ENCODE data around the gene MRM3.

The MRM3 gene

GRCh38 chr17:795721-796120 is 13.6 kb downstream of the MRM3 start:
- H3K4me2 ChIP-seq (ENCODE audit: low read length), result peak overlapping the region; percentile 62; the same call in 1 of the 2 replicates
- no peaks in the 10 kb centered on the region; the same call in 1 of the 2 replicates for H3F3A ChIP-seq (ENCODE audit: control insufficient read depth, insufficient read depth)
- H3K27ac ChIP-seq (ENCODE audit: low read depth, low read length), result no peak overlapping the region
- TF ChIP-seq EZH2phosphoT487 (IDR thresholded peaks at IDR 0.05; ENCODE audit: borderline replicate concordance, low read length) (no peak), CTCF (IDR thresholded peaks at IDR 0.05; ENCODE audit: low read depth, low read length, poor library complexity, severe bottlenecking) (no peak)
- no peak overlapping the region for H3K4me3 ChIP-seq (ENCODE audit: low read length)
- H3K4me1 ChIP-seq (ENCODE audit: control insufficient read depth, low read length), result peaks cover 22% of the 10 kb centered on the region
- H3K9me3 ChIP-seq (ENCODE audit: control insufficient read depth, insufficient read depth, low read length), result no peaks in the 10 kb centered on the region
- no peaks in the 10 kb centered on the region for H3K9me2 ChIP-seq (replicated peaks; ENCODE audit: control insufficient read depth, low read length)
- H3K36me3 ChIP-seq (ENCODE audit: control insufficient read depth, low read length), result peaks cover 27% of the 10 kb centered on the region
- no peaks in the 10 kb centered on the region for H3K27me3 ChIP-seq (ENCODE audit: control insufficient read depth, low read length)
- H4K20me1 ChIP-seq (ENCODE audit: control insufficient read depth, insufficient read depth, low read depth, low read length), result no peaks in the 10 kb centered on the region
- H3K79me2 ChIP-seq (ENCODE audit: control insufficient read depth, low read length), result no peaks in the 10 kb centered on the region; the same call in 1 of the 2 replicates

- TF ChIP-seq CTCF (IDR thresholded peaks at IDR 0.05; ENCODE audit: low read depth, low read length, poor library complexity, severe bottlenecking) (no peak), EZH2phosphoT487 (IDR thresholded peaks at IDR 0.05; ENCODE audit: borderline replicate concordance, low read length) (no peak)
- H3K27me3 ChIP-seq (ENCODE audit: control insufficient read depth, low read length), result no peaks in the 10 kb centered on the region
- H3K4me2 ChIP-seq (ENCODE audit: low read length), result no peak overlapping the region
- no peak overlapping the region for H3K27ac ChIP-seq (ENCODE audit: low read depth, low read length)
- H3F3A ChIP-seq (ENCODE audit: control insufficient read depth, insufficient read depth), result no peaks in the 10 kb centered on the region; the same call in 1 of the 2 replicates
- H3K4me1 ChIP-seq (ENCODE audit: control insufficient read depth, low read length), result peaks cover 25% of the 10 kb centered on the region
- H3K9me3 ChIP-seq (ENCODE audit: control insufficient read depth, insufficient read depth, low read length), result no peaks in the 10 kb centered on the region
- no peak overlapping the region for H3K4me3 ChIP-seq (ENCODE audit: low read length)
- no peaks in the 10 kb centered on the region for H4K20me1 ChIP-seq (ENCODE audit: control insufficient read depth, insufficient read depth, low read depth, low read length)
- H3K36me3 ChIP-seq (ENCODE audit: control insufficient read depth, low read length), result peaks cover 20% of the 10 kb centered on the region
- H3K9me2 ChIP-seq (replicated peaks; ENCODE audit: control insufficient read depth, low read length), result no peaks in the 10 kb centered on the region
- peaks cover under 1% of the 10 kb centered on the region; the same call in 1 of the 2 replicates for H3K79me2 ChIP-seq (ENCODE audit: control insufficient read depth, low read length)
These were observed 14.5 kb downstream of the MRM3 start for GRCh38 chr17:796609-797008.

GRCh38 chr17:797236-797840 is 15.2 kb downstream of the MRM3 start:
- H3K4me3 ChIP-seq (ENCODE audit: low read length), result no peak overlapping the region
- no peaks in the 10 kb centered on the region for H4K20me1 ChIP-seq (ENCODE audit: control insufficient read depth, insufficient read depth, low read depth, low read length)
- no peak for TF ChIP-seq CTCF (IDR thresholded peaks at IDR 0.05; ENCODE audit: low read depth, low read length, poor library complexity, severe bottlenecking)
- TF ChIP-seq EZH2phosphoT487 (IDR thresholded peaks at IDR 0.05; ENCODE audit: borderline replicate concordance, low read length), result no peak
- H3K36me3 ChIP-seq (ENCODE audit: control insufficient read depth, low read length), result peaks cover 12% of the 10 kb centered on the region
- H3K9me3 ChIP-seq (ENCODE audit: control insufficient read depth, insufficient read depth, low read length), result no peaks in the 10 kb centered on the region
- H3K9me2 ChIP-seq (replicated peaks; ENCODE audit: control insufficient read depth, low read length), result no peaks in the 10 kb centered on the region
- H3K27ac ChIP-seq (ENCODE audit: low read depth, low read length), result no peak overlapping the region
- H3K27me3 ChIP-seq (ENCODE audit: control insufficient read depth, low read length), result no peaks in the 10 kb centered on the region
- H3K79me2 ChIP-seq (ENCODE audit: control insufficient read depth, low read length), result peaks cover 7% of the 10 kb centered on the region
- peaks cover 31% of the 10 kb centered on the region for H3K4me1 ChIP-seq (ENCODE audit: control insufficient read depth, low read length)
- no peak overlapping the region for H3K4me2 ChIP-seq (ENCODE audit: low read length)
- H3F3A ChIP-seq (ENCODE audit: control insufficient read depth, insufficient read depth), result no peaks in the 10 kb centered on the region; the same call in 1 of the 2 replicates

Measured in DOHH2 (cell line).